Osteoblast (primary cell): ENCODE measurements around the gene ARPC2. TPM values are rescaled to one million over a fixed set of nuclear protein-coding genes. Genes with fewer than 3 reads are reported as not detected.

Experiments used
- DNase-seq: peaks from one replicate; pipeline ENCODE4 v3.0.0; 2011; ENCODE audit warnings: low spot score, mixed read lengths; ENCODE audit not compliant: insufficient read length; ENCODE audit errors: missing footprints
- H2AFZ ChIP-seq: 2 replicates; pipeline ENCODE4 v1.6.0; 2011; ENCODE audit warnings: mild to moderate bottlenecking, low read length
- H3K27ac ChIP-seq: 2 replicates; pipeline ENCODE4 v1.5.1; 2011; ENCODE audit warnings: mild to moderate bottlenecking, low read depth, low read length, moderate library complexity
- H3K27me3 ChIP-seq: 2 replicates; pipeline ENCODE4 v1.6.0; 2012; ENCODE audit warnings: mild to moderate bottlenecking, control low read depth, inconsistent platforms, low read length, moderate library complexity; ENCODE audit not compliant: insufficient read depth
- H3K36me3 ChIP-seq: 2 replicates; pipeline ENCODE4 v1.5.1; 2011; ENCODE audit warnings: mild to moderate bottlenecking, low read length, control low read depth, moderate library complexity; ENCODE audit not compliant: insufficient read depth
- H3K4me1 ChIP-seq: 2 replicates; pipeline ENCODE4 v1.5.1; 2011; ENCODE audit warnings: mild to moderate bottlenecking, low read length, control low read depth, moderate library complexity; ENCODE audit not compliant: insufficient read depth
- H3K4me2 ChIP-seq: 2 replicates; pipeline ENCODE4 v1.6.0; 2011; ENCODE audit warnings: mild to moderate bottlenecking, low read length; ENCODE audit not compliant: insufficient read depth
- H3K4me3 ChIP-seq: fragments of 200-600 bp; sonication (generic); 3 replicates; pipeline ENCODE4 v1.5.1; 2012; ENCODE audit warnings: mild to moderate bottlenecking, low read length, inconsistent platforms; ENCODE audit not compliant: insufficient read depth
- H3K79me2 ChIP-seq: 2 replicates; pipeline ENCODE4 v1.6.0; 2012; ENCODE audit warnings: mild to moderate bottlenecking, low read length, control low read depth, inconsistent platforms; ENCODE audit not compliant: insufficient read depth
- H3K9me3 ChIP-seq: 2 replicates; pipeline ENCODE4 v1.5.1; 2011; ENCODE audit warnings: low read depth, low read length, control low read depth
- H4K20me1 ChIP-seq: 2 replicates; pipeline ENCODE4 v1.6.0; 2012; ENCODE audit warnings: mild to moderate bottlenecking, low read length, control low read depth; ENCODE audit not compliant: insufficient read depth
- CTCF ChIP-seq: IDR thresholded peaks from 2 replicates; pipeline ENCODE4 v1.5.1; 2011; ENCODE audit warnings: mild to moderate bottlenecking, low read depth, low read length, moderate library complexity; ENCODE audit errors: extremely low read depth
- total RNA-seq: library from RNA; depleted of rRNA; stranded (reverse); fragments of >200 nt; gene quantifications from 2 replicates; pipeline ENCODE4 v1.2.3, GENCODE V29; 2012

ARPC2 gene
- total RNA-seq, 1 donor: 301 TPM

DNA sequence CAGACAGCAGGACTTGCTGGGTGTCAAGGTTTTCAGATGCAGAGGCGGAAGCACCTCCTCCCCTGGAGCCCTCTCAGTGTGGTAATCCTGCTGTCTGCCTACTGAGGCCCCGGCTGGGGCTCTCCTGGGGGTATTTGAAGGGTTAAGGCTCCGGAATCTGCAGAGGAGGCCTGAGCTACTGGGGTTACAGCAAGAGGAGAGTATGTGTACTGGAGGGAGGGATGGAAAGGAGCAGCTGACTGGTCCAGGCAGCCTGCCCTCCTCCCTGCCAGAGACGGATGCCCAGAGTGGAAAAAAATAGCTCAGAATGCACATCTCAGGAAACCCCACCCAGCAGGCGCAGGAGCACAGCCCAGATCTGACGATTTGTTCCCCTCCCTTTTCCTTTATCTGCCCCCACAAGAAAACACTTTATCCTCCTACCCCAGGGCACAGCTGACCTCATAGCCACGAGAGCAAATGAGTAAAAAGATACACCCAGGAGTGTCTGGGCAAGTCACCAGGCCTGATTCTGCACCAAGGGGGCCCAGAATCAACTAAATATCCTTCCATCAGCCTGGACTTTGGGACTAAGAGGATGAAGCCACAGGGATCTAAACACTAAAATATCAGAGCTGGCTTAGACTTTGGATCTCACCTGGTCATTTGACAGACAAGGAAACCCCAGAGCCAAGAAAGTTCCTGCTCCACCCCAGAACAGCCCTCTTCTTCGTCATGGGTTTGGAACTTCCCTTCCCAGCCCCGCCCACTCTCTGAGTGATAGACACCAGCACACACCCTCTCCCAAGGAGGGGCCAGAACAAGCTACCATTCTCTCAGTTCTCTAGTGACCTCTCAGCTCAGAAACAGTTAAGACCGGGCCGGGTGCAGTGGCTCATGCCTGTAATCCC lies 69.8 kb downstream of the ARPC2 start:
- peak; percentile 98 for DNase-seq
- peaks cover 4% of the 10 kb centered on the region for H3K36me3 ChIP-seq
- H3K9me3 ChIP-seq: no peaks in the 10 kb centered on the region
- peak overlapping the region; percentile 98 for H3K27ac ChIP-seq
- H3K4me3 ChIP-seq: peak overlapping the region; percentile 67
- TF ChIP-seq CTCF: no peak
- H3K27me3 ChIP-seq: no peaks in the 10 kb centered on the region
- H3K79me2 ChIP-seq: peaks cover 87% of the 10 kb centered on the region
- peaks cover 28% of the 10 kb centered on the region for H4K20me1 ChIP-seq
- H3K4me2 ChIP-seq: peak overlapping the region; percentile 83
- H2AFZ ChIP-seq: peak overlapping the region; percentile 77
- H3K4me1 ChIP-seq: peaks cover 82% of the 10 kb centered on the region

DNA sequence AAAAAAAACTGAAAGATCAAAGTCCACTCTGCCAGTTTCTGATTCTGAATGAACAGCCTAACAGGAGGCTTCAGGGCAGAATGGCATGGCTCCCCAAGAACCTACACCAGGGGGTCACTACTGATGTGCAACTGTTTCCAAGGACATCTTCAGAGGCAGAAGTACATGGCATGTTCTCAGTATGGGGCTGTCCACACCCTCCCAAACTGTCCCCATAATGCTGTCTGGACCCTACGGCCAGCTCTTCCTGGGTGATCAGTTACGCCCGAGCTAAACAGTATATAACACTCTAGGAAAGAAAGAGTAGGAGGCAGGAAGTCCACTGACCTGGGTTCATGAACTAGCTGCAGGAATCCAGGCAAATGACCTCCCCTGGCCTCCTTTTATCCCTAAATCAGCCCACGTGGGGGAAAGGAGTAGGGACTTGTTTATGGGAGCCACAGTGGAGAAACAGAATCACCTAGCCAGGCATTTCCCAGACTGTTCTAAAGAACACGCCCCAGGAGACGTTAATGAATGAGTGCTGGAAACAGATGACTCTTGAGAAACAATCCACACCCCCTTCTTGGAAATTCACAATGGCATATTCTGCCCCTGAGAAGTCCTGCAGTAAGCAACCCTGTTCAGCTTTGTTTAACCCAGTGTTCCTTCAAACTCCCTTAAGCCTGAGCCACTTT lies 72.8 kb downstream of the ARPC2 start:
- Histone ChIP-seq H4K20me1 (peaks cover 18% of the 10 kb centered on the region), H2AFZ (no peak overlapping the region), H3K4me1 (peaks cover 59% of the 10 kb centered on the region), H3K9me3 (no peaks in the 10 kb centered on the region), H3K36me3 (no peaks in the 10 kb centered on the region), H3K79me2 (peaks cover 68% of the 10 kb centered on the region), H3K4me2 (peak overlapping the region; percentile 94), H3K27me3 (no peaks in the 10 kb centered on the region), H3K27ac (peak overlapping the region; percentile 64), H3K4me3 (peak overlapping the region; percentile 87)
- DNase-seq: peak; percentile 87
- no peak for TF ChIP-seq CTCF

DNA sequence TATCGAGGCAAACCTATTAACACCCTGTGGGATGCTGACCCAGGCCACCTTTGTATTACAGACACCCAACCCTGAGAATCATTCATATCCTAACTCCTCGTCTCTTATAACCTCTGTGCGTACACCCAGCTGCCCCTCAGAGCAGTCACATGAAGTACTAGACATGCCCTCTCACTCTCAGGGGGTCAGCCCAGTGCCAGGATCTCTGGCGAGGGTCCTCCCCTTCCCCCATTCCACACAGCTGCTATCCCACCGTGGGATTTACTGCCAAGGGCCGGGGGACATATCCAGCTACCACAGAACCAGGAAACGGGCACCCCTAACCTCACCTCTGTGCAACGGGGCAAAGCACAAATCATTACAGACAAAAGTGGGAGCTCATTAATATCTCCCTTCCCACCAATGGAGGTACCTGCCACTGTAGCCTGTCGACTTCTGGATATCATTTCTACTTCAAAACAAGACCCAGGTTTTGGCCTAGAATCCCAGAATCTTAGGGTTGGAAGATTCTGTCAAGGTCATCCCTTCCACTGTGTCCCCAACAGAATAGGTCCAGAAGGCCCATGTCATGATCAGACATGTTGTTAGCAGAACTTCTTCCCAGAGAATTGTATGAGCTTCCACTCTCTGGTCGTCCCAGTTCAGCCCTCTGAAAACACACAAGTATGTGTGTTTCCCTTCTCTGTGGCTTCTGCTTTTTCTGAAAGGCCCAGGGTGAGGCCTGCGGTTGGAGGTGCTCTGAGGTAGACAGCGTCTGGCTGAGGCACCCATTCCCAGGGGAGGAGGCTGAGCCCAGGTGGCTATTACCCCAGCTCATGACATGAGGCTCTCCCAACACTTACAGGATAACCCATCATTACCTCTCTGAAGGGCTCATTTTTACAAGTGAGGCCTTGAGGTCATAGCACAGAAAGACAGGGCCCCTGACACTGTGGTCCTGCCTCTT lies 73.6 kb downstream of the ARPC2 start:
- peak; percentile 79 for DNase-seq
- H3K4me1 ChIP-seq: peaks cover 51% of the 10 kb centered on the region

More for the DNA sequence above, 73.6 kb downstream of the ARPC2 start:
- Histone ChIP-seq H3K27ac (peak overlapping the region; percentile 64), H3K36me3 (no peaks in the 10 kb centered on the region), H4K20me1 (peaks cover 18% of the 10 kb centered on the region), H3K4me3 (peak overlapping the region; percentile 87), H3K4me2 (peak overlapping the region; percentile 94), H3K79me2 (peaks cover 60% of the 10 kb centered on the region), H3K9me3 (no peaks in the 10 kb centered on the region), H2AFZ (no peak overlapping the region), H3K27me3 (no peaks in the 10 kb centered on the region)
- TF ChIP-seq CTCF: no peak
